Esophagus (tissue), 2 donors: ENCODE measurements around the gene PFN3. TPM values are rescaled to one million over a fixed set of nuclear protein-coding genes. Genes with fewer than 3 reads are reported as not detected.

ENCODE experiments used
- H3K27ac ChIP-seq, 2 donors: one replicate each; pipeline ENCODE4 v1.5.1; 2013; ENCODE audit warnings: low read depth in 2 of 2, mild to moderate bottlenecking in 2 of 2, inconsistent platforms in 1 of 2, low read length in 1 of 2, moderate library complexity in 1 of 2
- H3K27me3 ChIP-seq, 2 donors: one replicate each; pipeline ENCODE4 v1.6.1; 2013; ENCODE audit warnings: low read length in 2 of 2, control low read depth in 1 of 2, mild to moderate bottlenecking in 1 of 2; ENCODE audit not compliant: insufficient read depth in 2 of 2, control insufficient read depth in 1 of 2
- H3K36me3 ChIP-seq, 2 donors: one replicate each; pipeline ENCODE4 v1.6.1; 2013; ENCODE audit warnings: low read length in 1 of 2; ENCODE audit not compliant: control insufficient read depth in 2 of 2, insufficient read depth in 2 of 2
- H3K4me1 ChIP-seq, 2 donors: one replicate each; pipeline ENCODE4 v1.6.1; 2013; ENCODE audit warnings: low read length in 1 of 2; ENCODE audit not compliant: control insufficient read depth in 2 of 2, insufficient read depth in 2 of 2
- H3K4me3 ChIP-seq, 2 donors: one replicate each; pipeline ENCODE4 v1.5.1; 2013; ENCODE audit warnings: low read length in 2 of 2, mild to moderate bottlenecking in 2 of 2, low read depth in 1 of 2, moderate library complexity in 1 of 2
- H3K9me3 ChIP-seq, 2 donors: one replicate each; pipeline ENCODE4 v1.6.1; 2013; ENCODE audit warnings: mild to moderate bottlenecking in 2 of 2, low read depth in 1 of 2, low read length in 1 of 2, moderate library complexity in 1 of 2; ENCODE audit not compliant: control insufficient read depth in 2 of 2, insufficient read depth in 1 of 2
- WGBS, 2 donors: extraction: QIAGEN DNeasy Blood & Tissue Kit; methylation state at CpG; one replicate each; pipeline ENCODE4 v1.1.7; 2013; 5-methylcytosine and 5-hydroxymethylcytosine counted together
- polyA plus RNA-seq, 2 donors: library from polyadenylated mRNA; stranded (reverse); fragments of 200-250 nt; gene quantifications; one replicate each; pipeline ENCODE4 v1.2.3, GENCODE V29; 2013
- donor health status: healthy with polysubstance abuse.
- donor health status: Bipolar disorder and iron deficiency.

Gene PFN3
- polyA plus RNA-seq, 2 donors, result 0.21 TPM; not detected in 1

GRCh38 chr5:177397875-177398390, 2.5 kb downstream of the PFN3 start:
- Histone ChIP-seq H3K9me3 (no peaks in the 10 kb centered on the region), H3K36me3 (no peaks in the 10 kb centered on the region), H3K27ac (no peak overlapping the region), H3K27me3 (no peaks in the 10 kb centered on the region), H3K4me1 (peaks cover 4 to 7% of the 10 kb centered on the region in 2 donors), H3K4me3 (no peak overlapping the region)
- 83 to 84% methylated on average over 16 of the region's 16 CpGs for WGBS, 2 donors

GRCh38 chr5:177396807-177397206, 3.7 kb downstream of the PFN3 start:
- Histone ChIP-seq H3K36me3 (no peaks in the 10 kb centered on the region), H3K9me3 (no peaks in the 10 kb centered on the region), H3K4me3 (no peak overlapping the region), H3K27ac (no peak overlapping the region), H3K27me3 (no peaks in the 10 kb centered on the region), H3K4me1 (peaks cover 4% of the 10 kb centered on the region in 2 donors)
- 83 to 93% methylated on average over 10 of the region's 10 CpGs for WGBS, 2 donors

- WGBS, 2 donors, result 60 to 70% methylated on average over 8 of the region's 8 CpGs
- Histone ChIP-seq H3K36me3 (no peaks in the 10 kb centered on the region), H3K27me3 (no peaks in the 10 kb centered on the region), H3K4me3 (no peak overlapping the region), H3K27ac (no peak overlapping the region), H3K4me1 (peaks cover 4% of the 10 kb centered on the region in 2 donors), H3K9me3 (no peaks in the 10 kb centered on the region)
These were observed 4.4 kb downstream of the PFN3 start for GRCh38 chr5:177396078-177396477.

GRCh38 chr5:177393990-177394389, 6.5 kb downstream of the PFN3 start:
- 68 to 82% methylated on average over 5 of the region's 5 CpGs for WGBS, 2 donors
- peaks cover 0 to 3% of the 10 kb centered on the region in 2 donors for H3K4me1 ChIP-seq

GRCh38 chr5:177393206-177393765, 7.2 kb downstream of the PFN3 start:
- no peaks in the 10 kb centered on the region for H3K27me3 ChIP-seq
- no peak overlapping the region for H3K4me3 ChIP-seq
- H3K4me1 ChIP-seq, result peaks cover 0 to 7% of the 10 kb centered on the region in 2 donors
- WGBS, 2 donors, result 91 to 93% methylated on average over 1 of the region's 1 CpG
- H3K36me3 ChIP-seq, result no peaks in the 10 kb centered on the region
- H3K27ac ChIP-seq, result no peak overlapping the region
- no peaks in the 10 kb centered on the region for H3K9me3 ChIP-seq

More at GRCh38 chr5:177393990-177394389, 6.5 kb downstream of the PFN3 start:
- H3K36me3 ChIP-seq, result no peaks in the 10 kb centered on the region
- H3K27me3 ChIP-seq, result no peaks in the 10 kb centered on the region
- H3K27ac ChIP-seq, result no peak overlapping the region
- no peaks in the 10 kb centered on the region for H3K9me3 ChIP-seq
- H3K4me3 ChIP-seq, result no peak overlapping the region

GRCh38 chr5:177392765-177393164, 7.7 kb downstream of the PFN3 start:
- 84 to 85% methylated on average over 5 of the region's 5 CpGs for WGBS, 2 donors
- no peaks in the 10 kb centered on the region for H3K9me3 ChIP-seq
- no peaks in the 10 kb centered on the region for H3K27me3 ChIP-seq
- H3K27ac ChIP-seq, result no peak overlapping the region
- H3K36me3 ChIP-seq, result no peaks in the 10 kb centered on the region
- H3K4me1 ChIP-seq, result peaks cover 0 to 12% of the 10 kb centered on the region in 2 donors
- H3K4me3 ChIP-seq, result no peak overlapping the region

- WGBS, 2 donors, result 17 to 22% methylated on average over 13 of the region's 13 CpGs
- H3K4me1 ChIP-seq, result peaks cover 5 to 24% of the 10 kb centered on the region in 2 donors
- no peaks in the 10 kb centered on the region for H3K36me3 ChIP-seq
- peak overlapping the region; percentile 95 to 98 for H3K27ac ChIP-seq
- H3K4me3 ChIP-seq, result no peak overlapping the region
- H3K9me3 ChIP-seq, result no peaks in the 10 kb centered on the region
- no peaks in the 10 kb centered on the region for H3K27me3 ChIP-seq
These were observed 9.8 kb downstream of the PFN3 start for GRCh38 chr5:177390363-177391300.

- peaks cover 5 to 25% of the 10 kb centered on the region in 2 donors for H3K4me1 ChIP-seq
- H3K36me3 ChIP-seq, result no peaks in the 10 kb centered on the region
- H3K9me3 ChIP-seq, result no peaks in the 10 kb centered on the region
- WGBS, 2 donors, result 12 to 31% methylated on average over 21 of the region's 21 CpGs
- H3K27me3 ChIP-seq, result no peaks in the 10 kb centered on the region
- no peak overlapping the region for H3K4me3 ChIP-seq
- H3K27ac ChIP-seq, result peak overlapping the region; percentile 95 to 98
These were observed 11.0 kb downstream of the PFN3 start for GRCh38 chr5:177389241-177390169.

- Histone ChIP-seq H3K4me1 (peaks cover 5 to 25% of the 10 kb centered on the region in 2 donors), H3K9me3 (no peaks in the 10 kb centered on the region), H3K27ac (peak overlapping the region; percentile 95 to 98), H3K4me3 (no peak overlapping the region), H3K27me3 (no peaks in the 10 kb centered on the region), H3K36me3 (no peaks in the 10 kb centered on the region)
- WGBS, 2 donors, result 53 to 64% methylated on average over 10 of the region's 10 CpGs
These were observed 11.9 kb downstream of the PFN3 start for GRCh38 chr5:177388521-177389052.
